ENCODE data around the gene C2. TPM values are rescaled to one million over a fixed set of nuclear protein-coding genes. Genes with fewer than 3 reads are reported as not detected.

C2 gene
- total and polyA plus RNA-seq, 4 donors = 28.6 to 230 (median 132) TPM

DNA sequence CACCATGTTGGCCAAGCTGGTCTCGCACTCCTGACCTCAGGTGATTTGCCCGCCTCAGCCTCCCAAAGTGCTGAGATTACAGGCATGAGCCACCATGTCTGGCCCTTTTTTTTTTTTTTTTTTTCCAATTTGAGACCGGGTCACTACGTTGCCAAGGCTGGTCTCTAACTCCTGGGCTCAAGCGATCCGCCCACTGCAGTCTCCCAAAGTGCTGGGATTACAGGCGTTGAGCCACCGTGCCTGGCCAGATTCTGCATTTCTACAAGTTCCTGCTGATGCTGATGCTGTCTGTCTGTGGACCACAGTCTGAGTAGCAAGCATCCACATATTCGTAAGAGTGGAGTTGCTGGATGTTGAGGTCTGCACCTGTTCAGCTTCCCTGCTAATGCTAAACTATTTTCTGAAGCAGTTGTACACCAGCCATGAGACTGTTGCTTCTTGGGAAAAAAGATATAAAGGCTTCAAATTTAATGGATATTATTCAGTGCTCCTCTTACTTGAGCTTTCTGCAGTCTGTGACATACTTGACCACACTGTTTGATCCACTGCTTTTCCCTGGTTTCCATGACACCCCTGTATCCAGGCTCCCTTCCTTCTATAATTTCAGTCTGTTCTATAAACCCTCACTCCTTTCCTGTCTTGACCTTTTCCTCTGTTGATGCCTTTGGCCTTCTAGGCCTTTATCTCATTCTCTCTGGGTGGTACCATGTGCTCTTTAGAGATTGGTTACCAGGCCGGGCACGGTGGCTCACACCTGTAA is 15.5 kb upstream of the C2 start:
- Histone ChIP-seq H3K27me3 (ENCODE audit: control insufficient read depth in 3 of 3, insufficient read depth in 3 of 3, low read length in 2 of 3) (no peaks in the 10 kb centered on the region), H3K4me1 (ENCODE audit: control insufficient read depth in 5 of 5, insufficient read depth in 5 of 5, low read length in 5 of 5) (peaks cover 0 to 3% (median 0%) of the 10 kb centered on the region in 5 donors), H3K9me3 (ENCODE audit: control insufficient read depth in 4 of 4, insufficient read depth in 3 of 4, low read length in 3 of 4) (no peaks in the 10 kb centered on the region), H3K9ac (ENCODE audit: insufficient read depth in 1 of 2, low read length in 2 of 2) (no peak overlapping the region), H3K36me3 (ENCODE audit: control insufficient read depth in 4 of 4, insufficient read depth in 4 of 4, low read length in 4 of 4) (no peaks in the 10 kb centered on the region), H3K27ac (ENCODE audit: low read depth in 1 of 2, low read length in 1 of 2) (no peak overlapping the region), H3K4me3 (no peak overlapping the region)
- no peak for TF ChIP-seq CTCF (IDR thresholded peaks at IDR 0.05; ENCODE audit: control extremely low read depth, extremely low read depth)
- ATAC-seq (ENCODE audit: insufficient read depth, low FRiP score) = no peak
- 82 to 88% methylated on average over 11 of the region's 11 CpGs for WGBS, 2 donors
- no peak for DNase-seq

DNA sequence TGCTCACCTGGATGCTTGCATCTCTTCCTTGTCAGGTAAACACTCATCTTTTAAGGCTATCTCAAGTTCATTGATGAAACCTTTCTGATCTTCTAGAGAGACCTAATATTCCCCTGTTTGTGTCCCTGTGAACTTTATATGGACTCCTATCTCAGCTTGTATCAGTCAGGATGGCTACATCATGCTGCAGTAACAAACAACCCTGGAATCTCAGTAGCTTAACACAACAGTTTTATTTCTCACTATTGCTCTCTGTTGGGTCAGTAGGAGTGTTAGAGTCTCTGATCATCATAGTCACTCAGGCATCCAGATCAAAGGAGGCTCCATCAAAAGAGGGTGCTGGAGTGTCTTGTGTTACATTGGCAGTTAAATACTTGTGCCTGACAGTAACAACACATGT is 12.2 kb upstream of the C2 start:
- Histone ChIP-seq H3K9ac (ENCODE audit: insufficient read depth in 1 of 2, low read length in 2 of 2) (no peak overlapping the region), H3K36me3 (ENCODE audit: control insufficient read depth in 4 of 4, insufficient read depth in 4 of 4, low read length in 4 of 4) (no peaks in the 10 kb centered on the region), H3K4me3 (no peak overlapping the region), H3K27ac (ENCODE audit: low read depth in 1 of 2, low read length in 1 of 2) (no peak overlapping the region), H3K9me3 (ENCODE audit: control insufficient read depth in 4 of 4, insufficient read depth in 3 of 4, low read length in 3 of 4) (no peaks in the 10 kb centered on the region), H3K4me1 (ENCODE audit: control insufficient read depth in 5 of 5, insufficient read depth in 5 of 5, low read length in 5 of 5) (peaks cover 0 to 1% (median 0%) of the 10 kb centered on the region in 5 donors), H3K27me3 (ENCODE audit: control insufficient read depth in 3 of 3, insufficient read depth in 3 of 3, low read length in 2 of 3) (no peaks in the 10 kb centered on the region)
- DNase-seq (no peak), ATAC-seq (ENCODE audit: insufficient read depth, low FRiP score) (no peak)
- TF ChIP-seq CTCF (IDR thresholded peaks at IDR 0.05; ENCODE audit: control extremely low read depth, extremely low read depth) = no peak

GRCh38 chr6:31915756-31916155 is 11.8 kb upstream of the C2 start:
- WGBS, 2 donors = 87% methylated on average over 6 of the region's 6 CpGs
- no peak overlapping the region for H3K27ac ChIP-seq (ENCODE audit: low read depth in 1 of 2, low read length in 1 of 2)
- no peak for DNase-seq
- peaks cover 0 to 5% (median 0%) of the 10 kb centered on the region in 5 donors for H3K4me1 ChIP-seq (ENCODE audit: control insufficient read depth in 5 of 5, insufficient read depth in 5 of 5, low read length in 5 of 5)
- no peak for TF ChIP-seq CTCF (IDR thresholded peaks at IDR 0.05; ENCODE audit: control extremely low read depth, extremely low read depth)
- no peak overlapping the region for H3K9ac ChIP-seq (ENCODE audit: insufficient read depth in 1 of 2, low read length in 2 of 2)
- H3K9me3 ChIP-seq (ENCODE audit: control insufficient read depth in 4 of 4, insufficient read depth in 3 of 4, low read length in 3 of 4) = no peaks in the 10 kb centered on the region
- H3K36me3 ChIP-seq (ENCODE audit: control insufficient read depth in 4 of 4, insufficient read depth in 4 of 4, low read length in 4 of 4) = no peaks in the 10 kb centered on the region
- ATAC-seq (ENCODE audit: insufficient read depth, low FRiP score) = no peak
- H3K4me3 ChIP-seq = no peak overlapping the region
- H3K27me3 ChIP-seq (ENCODE audit: control insufficient read depth in 3 of 3, insufficient read depth in 3 of 3, low read length in 2 of 3) = no peaks in the 10 kb centered on the region

Measured in lung (tissue), 12 donors.